A673 (cell line): Measurements from ENCODE around the gene ELAVL3. TPM values are rescaled to one million over a fixed set of nuclear protein-coding genes. Genes with fewer than 3 reads are reported as not detected.

Experiments used
- BruUV-seq: library from RNA; stranded (reverse); fragments of 400-500 nt; replicated peaks from 2 replicates; lab custom pipeline; 2021; lab: Mats Ljungman, UMichigan
- CTCF ChIA-PET: fragments of 300-600 bp; sonication (Branson Sonifier 250); formaldehyde crosslinking; loops from one replicate; lab custom pipeline; 2022; ENCODE audit warnings: antibody characterized with exemption; lab: Charles Lee
- POLR2A ChIA-PET: fragments of 300-600 bp; sonication (Branson Sonifier 250); formaldehyde crosslinking; loops from one replicate; lab custom pipeline; 2022; ENCODE audit warnings: antibody characterized with exemption; ENCODE audit not compliant: low non-redundant PET; lab: Charles Lee
- DNase-seq: peaks from one replicate; pipeline ENCODE4 v3.0.0-alpha.2; 2015; ENCODE audit warnings: low spot score
- H3K27ac ChIP-seq: fragments of 200-600 bp; sonication (generic); 2 replicates; pipeline ENCODE4 v1.5.1; 2016; ENCODE audit warnings: mixed run types, low read depth, mild to moderate bottlenecking, mixed read lengths, antibody characterized with exemption, low read length; ENCODE audit not compliant: poor library complexity, severe bottlenecking
- H3K27me3 ChIP-seq: fragments of 200-600 bp; sonication (generic); replicated peaks from 2 replicates; pipeline ENCODE4 v1.6.1; 2017; ENCODE audit warnings: mixed run types, low read depth, mild to moderate bottlenecking, mixed read lengths, antibody characterized with exemption, low read length; ENCODE audit not compliant: insufficient read depth, poor library complexity
- H3K36me3 ChIP-seq: fragments of 200-600 bp; sonication (generic); 2 replicates; pipeline ENCODE4 v1.6.1; 2016; ENCODE audit warnings: mixed run types, mild to moderate bottlenecking, mixed read lengths, antibody characterized with exemption, low read length; ENCODE audit not compliant: insufficient read depth, poor library complexity, severe bottlenecking
- H3K4me1 ChIP-seq: fragments of 200-600 bp; sonication (generic); 2 replicates; pipeline ENCODE4 v1.6.1; 2017; ENCODE audit warnings: mixed run types, mild to moderate bottlenecking, mixed read lengths, antibody characterized with exemption, low read length; ENCODE audit not compliant: insufficient read depth, poor library complexity, severe bottlenecking
- H3K4me3 ChIP-seq: fragments of 200-600 bp; sonication (generic); 2 replicates; pipeline ENCODE4 v1.5.1; 2016; ENCODE audit warnings: low read depth, mixed run types, mild to moderate bottlenecking, mixed read lengths, low read length; ENCODE audit not compliant: poor library complexity, severe bottlenecking
- H3K9me3 ChIP-seq: fragments of 200-600 bp; sonication (generic); 2 replicates; pipeline ENCODE4 v1.6.1; 2016; ENCODE audit warnings: mixed run types, low read depth, mild to moderate bottlenecking, mixed read lengths, antibody characterized with exemption, low read length; ENCODE audit not compliant: poor library complexity, severe bottlenecking
- CTCF ChIP-seq: fragments of 300-800, 200-600 bp; sonication (generic); conservative IDR thresholded peaks from 2 replicates; pipeline ENCODE4 v1.5.1; 2017; ENCODE audit warnings: low read depth, mild to moderate bottlenecking, antibody characterized with exemption, low read length, moderate library complexity, mixed read lengths
- EZH2 ChIP-seq: fragments of 200-600 bp; sonication (generic); IDR thresholded peaks from 2 replicates; pipeline ENCODE4 v1.6.1; 2017; ENCODE audit warnings: borderline replicate concordance, low read depth, mild to moderate bottlenecking, mixed read lengths, antibody characterized with exemption, low read length; ENCODE audit not compliant: poor library complexity, severe bottlenecking
- intact Hi-C: fragments of 100-400 bp; cut with micrococcal nuclease; formaldehyde crosslinking; loops from one replicate; pipeline ENCODE4 v1.10.0; 2022; ENCODE audit not compliant: unreplicated experiment
- total RNA-seq: library from RNA; stranded (reverse); gene quantifications from 2 replicates; pipeline ENCODE4 v1.2.3, GENCODE V29; 2021

ELAVL3 gene
- total RNA-seq, 1 experiment from 2014 or later: 5.3 TPM

GRCh38 chr19:11451327-11451870 lies 29.4 kb downstream of the ELAVL3 start:
- Histone ChIP-seq H3K36me3 (peaks cover 16% of the 10 kb centered on the region), H3K27me3 (no peaks in the 10 kb centered on the region), H3K27ac (peak overlapping the region; percentile 58), H3K4me1 (peaks cover 17% of the 10 kb centered on the region), H3K4me3 (no peak overlapping the region), H3K9me3 (no peaks in the 10 kb centered on the region)
- ChIA-PET CTCF (interaction anchor here (0.6 to 1.0 kb wide), 3 partner anchors 32 to 76 kb away, joined by 4 to 6 read pairs (median 5); no protein-coding TSS in a partner anchor), POLR2A (no interaction called here)
- BruUV-seq: no TSS peak
- DNase-seq: no peak
- TF ChIP-seq CTCF (no peak), EZH2 (no peak)
- intact Hi-C loops: no loop called here

- no peak for DNase-seq
- TF ChIP-seq EZH2: no peak
- BruUV-seq: no TSS peak
- peaks cover 16% of the 10 kb centered on the region for H3K36me3 ChIP-seq
- peaks cover 17% of the 10 kb centered on the region for H3K4me1 ChIP-seq
- H3K9me3 ChIP-seq: no peaks in the 10 kb centered on the region
- intact Hi-C loops: no loop called here
- H3K27ac ChIP-seq: no peak overlapping the region
- POLR2A ChIA-PET: interaction anchor here (0.5 to 0.7 kb wide), 2 partner anchors 30 to 1370 kb away, joined by 4 to 5 read pairs; partner anchors contain the start of gene ELAVL3
- CTCF ChIA-PET: no interaction called here
- no peaks in the 10 kb centered on the region for H3K27me3 ChIP-seq
- no peak overlapping the region for H3K4me3 ChIP-seq
These were observed 30.1 kb downstream of the ELAVL3 start for GRCh38 chr19:11450570-11451326.

- ChIA-PET POLR2A (no interaction called here), CTCF (no interaction called here)
- Histone ChIP-seq H3K27ac (no peak overlapping the region), H3K27me3 (no peaks in the 10 kb centered on the region), H3K4me3 (no peak overlapping the region), H3K4me1 (peaks cover 17% of the 10 kb centered on the region), H3K36me3 (peaks cover 30% of the 10 kb centered on the region), H3K9me3 (no peaks in the 10 kb centered on the region)
- intact Hi-C loops: loop anchor here (10.0 kb wide), 1 partner anchor 154 kb away; the partner anchor contains the start of gene TSPAN16
- no peak for TF ChIP-seq CTCF
- no peak for TF ChIP-seq EZH2
- BruUV-seq: no TSS peak
- no peak for DNase-seq
These were observed 31.8 kb downstream of the ELAVL3 start for GRCh38 chr19:11448923-11449554.
